Head of caudate nucleus (tissue), 42 donors: Measurements from ENCODE around the gene HDHD3.
"Not testable (repeated sequence)": the region's sequence is repeated elsewhere in the genome, so short reads cannot be mapped to it uniquely, and the experiment has no call there.

Experiments used
- DNase-seq, 42 donors: peaks; one replicate each; pipeline versions ENCODE4 v3.0.0 to v3.0.0-alpha.2; 2020 to 2021; ENCODE audit warnings: mixed read lengths in 7 of 42
- intact Hi-C: fragments of 100-400 bp; cut with DNase I; formaldehyde crosslinking; loops from one replicate; pipeline ENCODE4 v1.15.0; 2022

The HDHD3 gene

DNA sequence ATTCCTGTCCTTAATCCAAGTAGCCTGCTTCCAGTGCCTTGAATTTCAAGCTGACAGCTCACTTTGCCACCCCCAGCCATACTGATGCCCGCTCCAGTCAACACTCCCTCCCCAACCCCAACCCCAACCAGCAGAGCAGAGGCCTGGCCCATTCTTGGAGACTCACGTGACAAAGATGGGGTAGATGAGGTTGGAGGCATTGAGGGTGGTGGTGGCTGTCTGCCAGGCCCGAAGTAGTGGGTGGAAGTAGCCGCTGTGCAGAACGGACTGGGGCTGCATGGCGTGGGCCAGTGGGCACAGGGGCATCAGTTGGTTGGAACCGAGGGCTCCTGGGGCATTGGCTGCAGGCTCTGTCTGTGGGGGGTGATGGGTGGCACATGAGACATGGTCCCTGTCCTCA is 16.5 kb upstream of the HDHD3 start:
- intact Hi-C loops = no loop called here
- DNase-seq = peak in 20 of 42 donors; percentile 18 to 65 (median 41)

DNA sequence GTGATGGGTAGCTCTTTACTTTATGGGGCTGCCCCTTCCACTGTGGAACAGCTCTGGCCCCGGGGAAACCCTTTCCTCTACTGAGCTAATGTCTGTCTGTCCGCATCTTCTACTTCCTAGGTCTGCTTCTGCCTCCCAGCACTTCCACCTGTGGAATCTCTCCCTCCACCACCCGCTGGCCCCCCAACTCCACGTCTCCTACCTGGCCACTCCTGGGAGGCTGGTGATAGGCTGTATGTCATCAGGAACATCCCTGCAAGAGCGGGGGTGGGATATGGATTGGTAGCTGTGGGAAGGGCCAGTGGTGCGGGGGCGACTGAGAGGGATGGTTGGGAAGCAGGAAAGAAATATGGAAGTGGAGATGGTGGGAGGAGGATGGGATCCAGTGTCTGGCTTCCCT is 15.1 kb upstream of the HDHD3 start:
- intact Hi-C loops = no loop called here

DNA sequence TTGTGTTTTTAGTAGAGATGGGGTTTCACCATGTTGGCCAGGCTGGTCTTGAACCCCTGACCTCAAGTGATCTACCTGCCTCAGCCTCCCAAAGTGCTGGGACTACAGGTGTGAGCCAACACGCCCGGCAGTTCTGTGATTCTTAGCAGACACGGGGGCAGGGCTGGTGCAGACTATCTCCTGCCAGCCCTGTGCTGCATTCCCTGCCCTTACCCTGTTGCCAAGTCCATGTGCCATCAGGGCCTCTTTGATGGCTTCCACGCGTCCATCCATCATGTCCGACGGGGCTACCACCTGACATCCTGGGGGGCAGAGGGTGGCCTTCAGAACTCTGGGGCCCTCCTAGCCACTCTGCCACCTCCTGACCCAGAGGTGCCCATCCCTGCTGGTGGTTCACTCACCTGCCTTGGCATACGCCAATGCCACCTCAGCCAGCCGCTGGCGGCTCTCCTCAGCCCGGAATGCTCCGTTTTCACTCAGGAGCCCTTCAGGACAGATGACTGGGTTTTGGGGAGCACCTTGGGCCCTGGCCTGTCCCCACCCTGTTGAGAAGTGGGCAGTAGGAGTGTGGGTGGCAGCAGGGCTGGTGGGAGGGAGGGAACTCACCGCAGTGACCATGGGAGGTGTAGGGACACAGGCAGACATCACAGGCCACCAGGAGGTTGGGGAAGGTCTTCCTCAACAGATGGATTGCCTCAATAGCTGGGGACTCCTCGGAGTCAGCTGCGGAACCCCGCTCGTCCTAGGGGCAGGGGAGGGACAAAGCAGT is 13.6 kb upstream of the HDHD3 start:
- intact Hi-C loops = no loop called here
- DNase-seq = no peak

More for the DNA sequence above, 15.1 kb upstream of the HDHD3 start:
- DNase-seq = no peak

DNA sequence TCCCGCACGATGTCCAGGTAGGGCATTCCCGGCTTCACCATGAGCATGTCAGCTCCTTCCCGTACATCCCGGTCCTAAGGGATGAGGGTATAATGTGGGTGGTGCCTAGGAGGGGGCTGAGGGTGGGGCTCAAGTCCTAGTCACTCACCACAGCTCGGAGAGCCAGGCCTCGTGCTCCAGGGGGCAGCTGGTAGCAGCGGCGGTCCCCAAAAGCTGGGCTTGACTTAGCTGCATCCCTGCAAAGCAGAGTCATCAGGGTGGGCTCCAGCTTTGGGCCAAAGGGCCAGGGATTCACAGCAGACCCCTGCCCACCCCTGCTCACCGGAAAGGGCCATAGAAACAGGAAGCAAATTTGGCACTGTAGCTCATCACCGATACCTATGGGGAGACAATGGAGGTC is 12.7 kb upstream of the HDHD3 start:
- no peak for DNase-seq
- intact Hi-C loops = no loop called here

DNA sequence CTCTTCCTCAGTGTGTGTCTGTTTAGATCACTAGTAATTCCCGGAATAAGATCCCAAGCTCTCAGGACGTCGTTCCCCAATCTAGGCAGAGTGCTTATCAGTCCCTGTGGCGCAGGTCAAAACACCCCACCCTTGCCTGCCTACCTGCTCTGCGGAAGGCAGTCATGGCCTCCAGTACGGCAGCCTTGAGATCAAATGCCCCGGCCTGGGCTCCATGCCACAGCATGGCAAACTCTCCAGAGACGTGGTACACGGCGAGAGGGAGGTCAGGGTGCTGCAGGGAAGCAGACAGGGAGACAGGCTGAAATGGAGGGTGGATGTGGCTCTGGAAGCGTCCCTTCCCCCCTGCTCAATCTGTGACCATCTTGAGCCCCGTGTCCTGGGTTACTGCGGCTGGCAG is 12.0 kb upstream of the HDHD3 start:
- intact Hi-C loops = no loop called here
- no peak for DNase-seq

DNA sequence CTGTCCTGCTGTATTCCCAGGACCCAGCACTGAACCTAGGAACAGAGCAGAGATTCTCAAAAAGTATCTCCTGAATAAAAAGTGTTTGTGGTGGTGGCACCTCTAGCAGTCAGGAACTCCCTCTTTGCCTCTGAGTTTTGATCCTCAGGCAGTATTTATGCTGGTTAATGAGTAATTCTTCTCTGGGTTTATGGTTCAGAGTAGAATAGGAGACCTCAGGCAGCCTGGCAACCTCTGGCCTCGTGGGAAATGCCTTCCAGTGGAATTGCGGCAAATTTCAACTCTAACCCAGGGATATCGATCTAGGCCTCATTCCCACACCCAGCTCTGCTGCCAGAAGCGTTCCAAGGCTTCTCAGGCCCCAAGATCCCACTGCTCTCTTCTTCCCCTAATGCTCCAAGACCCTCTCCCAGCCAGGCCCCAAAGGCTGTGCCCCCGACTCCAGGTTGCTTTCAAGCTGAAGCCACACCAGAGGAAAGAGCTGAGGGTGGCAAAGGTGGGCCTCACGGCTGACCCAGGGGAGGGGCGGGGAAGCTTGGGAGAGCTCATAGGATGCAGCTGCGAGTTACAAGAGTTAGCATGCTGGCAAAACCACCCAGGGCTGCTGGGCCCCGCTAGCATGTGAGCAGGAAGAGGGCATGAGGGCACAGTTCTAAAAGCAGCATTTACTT is 10.9 kb upstream of the HDHD3 start:
- DNase-seq = no peak
- intact Hi-C loops = no loop called here

DNA sequence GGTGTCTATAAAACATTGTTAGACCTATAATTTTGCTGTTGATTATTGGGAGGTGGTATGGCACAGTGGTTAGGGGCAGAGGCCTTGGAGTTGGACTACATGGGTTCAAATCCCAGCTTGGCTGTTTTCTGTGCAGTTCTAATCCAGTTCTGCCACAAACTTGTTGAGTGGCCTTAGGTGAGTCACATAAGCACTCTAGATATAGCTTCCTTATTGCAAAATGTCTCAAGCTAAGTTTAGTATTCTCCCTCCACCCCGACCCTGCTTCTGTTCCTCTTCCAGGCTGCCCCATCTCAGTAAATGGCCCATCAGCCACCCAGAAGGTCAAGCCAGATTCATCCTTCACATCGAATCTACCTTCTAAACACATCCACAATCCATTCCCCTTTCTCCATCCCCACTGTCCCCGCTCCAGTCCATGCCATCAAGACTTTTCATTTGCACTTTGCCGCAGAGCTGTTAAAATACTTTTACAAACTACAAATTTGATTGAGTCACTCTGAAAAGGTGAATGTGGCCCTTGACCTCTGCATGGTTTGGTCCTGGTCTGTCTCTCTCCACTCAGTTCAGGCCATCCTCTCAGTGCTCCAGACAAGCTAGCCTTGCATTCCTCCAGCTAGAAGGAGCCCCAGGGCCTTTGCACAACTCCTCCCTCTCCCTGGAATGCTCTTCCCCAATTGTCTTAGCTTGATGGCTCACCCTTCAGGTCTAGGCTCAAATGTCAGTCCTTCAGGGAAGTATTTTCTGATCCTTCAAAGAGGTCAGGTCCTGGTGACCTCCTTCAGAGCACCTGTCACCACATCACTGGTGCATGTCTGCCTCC is 10.0 kb upstream of the HDHD3 start:
- DNase-seq = no peak
- intact Hi-C loops = no loop called here

DNA sequence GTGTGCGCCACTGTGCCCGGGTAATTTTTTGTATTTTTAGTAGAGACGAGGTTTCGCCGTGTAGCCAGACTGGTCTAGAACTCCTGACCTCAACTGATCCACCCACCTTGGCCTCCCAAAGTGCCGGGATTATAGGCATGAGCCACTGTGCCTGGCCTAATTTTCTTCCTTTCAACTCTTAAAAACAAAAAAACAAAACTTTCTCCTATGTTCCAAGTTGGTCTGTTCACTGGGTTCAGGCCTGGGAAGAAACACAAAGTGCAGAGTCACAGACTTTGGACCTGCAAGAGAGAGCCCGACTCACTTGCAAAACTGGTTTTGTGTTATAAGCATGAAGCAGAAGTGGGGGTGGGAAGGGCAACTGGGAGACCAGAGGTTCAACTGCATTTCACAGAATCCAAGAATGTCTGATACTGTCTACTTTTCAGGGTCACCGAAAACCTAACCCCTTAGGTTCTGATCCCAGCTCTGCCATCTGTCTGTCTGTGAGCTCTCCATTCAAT is 5.2 kb upstream of the HDHD3 start:
- no peak for DNase-seq
- intact Hi-C loops = no loop called here

DNA sequence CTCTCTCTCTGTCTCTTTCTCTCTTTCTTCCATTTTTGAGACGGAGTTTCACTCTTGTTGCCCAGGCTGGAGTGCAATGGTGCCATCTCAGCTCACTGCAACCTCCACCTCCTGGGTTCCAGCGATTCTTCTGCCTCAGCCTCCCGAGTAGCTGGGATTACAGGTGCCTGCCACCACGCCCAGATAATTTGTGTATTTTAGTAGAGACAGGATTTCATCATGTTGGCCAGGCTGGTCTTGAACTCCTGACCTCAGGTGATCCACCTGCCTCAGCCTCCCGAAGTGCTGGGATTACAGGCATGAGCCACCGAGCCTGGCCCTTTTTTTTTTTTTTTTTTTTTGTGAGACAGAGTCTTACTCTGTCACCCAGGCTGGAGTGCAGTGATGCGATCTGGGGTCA is 4.7 kb upstream of the HDHD3 start:
- intact Hi-C loops, DNase-seq: not testable (repeated sequence)

DNA sequence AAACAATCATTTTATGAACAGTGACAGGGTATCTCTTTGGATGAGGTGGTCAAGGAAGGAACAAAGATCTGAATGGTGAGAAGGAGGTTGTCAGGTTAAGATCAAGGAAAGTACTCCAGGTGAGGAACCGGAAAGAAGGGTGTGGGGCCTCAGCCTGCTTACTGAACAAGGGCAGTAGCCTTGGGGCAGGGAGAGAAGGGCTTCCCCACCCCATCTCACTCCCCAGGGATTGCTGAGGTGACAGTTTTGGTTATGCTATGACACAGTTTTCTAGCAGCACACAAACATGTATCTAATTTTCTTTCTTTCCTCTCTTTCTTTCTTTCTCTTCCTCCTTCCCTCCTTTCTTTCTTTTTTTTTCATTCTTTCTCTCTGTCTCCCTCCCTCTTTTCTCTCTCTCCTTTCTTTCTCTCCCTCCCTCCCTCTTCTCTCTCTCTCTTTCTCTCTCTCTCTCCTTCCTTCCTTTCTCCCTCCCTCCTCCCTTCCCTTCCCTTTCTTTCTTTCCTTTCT is 4.1 kb upstream of the HDHD3 start:
- intact Hi-C loops = no loop called here
- no peak for DNase-seq

DNA sequence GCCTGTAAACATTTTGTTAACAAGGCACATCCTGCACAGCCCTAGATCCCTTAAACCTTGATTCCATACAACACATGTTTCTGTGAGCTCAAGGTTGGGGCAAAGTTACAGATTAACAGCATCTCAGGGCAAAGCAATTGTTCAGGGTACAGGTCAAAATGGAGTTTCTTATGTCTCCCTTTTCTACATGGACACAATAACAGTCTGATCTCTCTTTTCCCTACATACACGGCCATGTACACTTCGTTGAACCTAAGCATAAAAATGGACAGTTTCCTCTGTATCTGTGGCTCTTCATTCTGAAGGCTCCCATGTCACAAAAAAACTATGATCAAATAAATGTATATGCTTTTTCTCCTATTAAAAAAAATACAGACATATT is 3.0 kb upstream of the HDHD3 start:
- DNase-seq, intact Hi-C loops: not testable (repeated sequence)

DNA sequence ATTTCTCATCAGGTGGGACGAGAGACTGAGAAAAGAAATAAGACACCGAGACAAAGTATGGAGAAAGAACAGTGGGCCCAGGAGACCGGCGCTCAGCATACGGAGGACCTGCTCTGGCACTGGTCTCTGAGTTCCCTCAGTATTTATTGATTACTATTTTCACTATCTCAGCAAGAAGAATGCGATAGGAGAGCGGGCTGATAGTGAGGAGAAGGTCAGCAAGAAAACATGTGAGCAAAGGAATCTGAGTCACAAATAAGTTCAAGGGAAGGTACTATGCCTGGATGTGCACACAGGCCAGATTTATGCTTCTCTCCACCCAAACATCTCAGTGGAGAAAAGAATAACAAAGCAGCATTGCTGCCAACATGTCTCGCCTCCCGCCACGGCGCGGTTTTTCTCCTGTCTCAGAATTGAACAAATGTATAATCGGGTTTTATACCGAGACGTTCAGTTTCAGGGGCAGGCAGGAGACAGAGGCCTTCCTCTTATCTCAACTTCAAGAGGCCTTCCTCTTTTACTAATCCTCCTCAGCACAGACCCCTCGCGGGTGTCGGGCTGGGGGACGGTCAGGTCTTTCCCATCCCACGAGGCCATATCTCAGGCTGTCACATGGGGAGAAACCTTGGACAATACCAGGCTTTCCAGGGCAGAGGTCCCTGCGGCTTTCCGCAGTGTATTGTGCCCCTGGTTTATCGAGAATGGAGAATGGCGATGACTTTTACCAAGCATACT is 2.5 kb upstream of the HDHD3 start:
- intact Hi-C loops, DNase-seq: not testable (repeated sequence)

DNA sequence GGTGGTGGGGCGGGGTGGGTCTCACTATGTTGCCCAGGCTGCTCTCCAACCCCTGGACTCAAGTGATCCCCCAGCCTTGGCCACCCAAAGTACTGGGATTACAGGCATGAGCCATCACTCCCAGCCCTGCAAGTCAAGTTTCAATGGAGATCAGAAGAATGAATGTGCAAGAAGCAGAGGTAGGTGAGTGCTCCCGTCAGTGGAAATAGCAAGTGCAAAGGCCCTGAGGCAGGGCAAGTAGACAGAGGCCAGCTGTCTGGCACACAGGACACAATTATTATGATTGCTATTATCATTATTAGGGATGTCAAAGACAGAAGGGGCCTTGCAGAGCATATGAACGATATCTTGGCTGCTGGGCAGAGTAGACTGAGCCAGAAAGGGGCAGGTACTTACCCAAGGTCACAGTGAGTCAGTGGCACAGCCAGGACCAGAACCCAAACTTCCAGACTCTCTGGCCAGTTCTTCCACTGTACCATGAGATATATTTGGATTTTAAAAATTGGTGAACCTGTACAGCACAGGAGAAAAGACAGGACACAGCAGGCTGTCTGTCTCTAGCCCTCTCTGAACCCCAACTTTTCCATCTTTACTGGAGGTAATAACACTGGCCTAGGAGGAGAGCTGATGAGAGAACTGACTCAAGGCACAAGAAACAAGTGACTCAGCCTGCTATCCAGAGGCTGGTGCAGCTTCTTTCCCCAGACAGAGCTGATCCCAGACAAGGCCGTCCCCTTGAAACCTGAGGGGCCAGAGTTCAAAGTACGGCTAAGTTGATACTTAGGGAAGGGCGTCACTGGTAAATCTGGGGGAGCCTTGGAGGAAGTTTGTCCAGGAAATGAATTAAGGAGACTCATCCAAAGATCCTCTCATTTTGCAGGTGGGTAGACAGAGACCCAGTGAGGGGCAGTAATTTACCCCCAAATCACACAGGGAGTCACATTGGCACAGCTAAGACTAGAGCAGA is 1.4 kb downstream of the HDHD3 start:
- intact Hi-C loops = no loop called here

DNA sequence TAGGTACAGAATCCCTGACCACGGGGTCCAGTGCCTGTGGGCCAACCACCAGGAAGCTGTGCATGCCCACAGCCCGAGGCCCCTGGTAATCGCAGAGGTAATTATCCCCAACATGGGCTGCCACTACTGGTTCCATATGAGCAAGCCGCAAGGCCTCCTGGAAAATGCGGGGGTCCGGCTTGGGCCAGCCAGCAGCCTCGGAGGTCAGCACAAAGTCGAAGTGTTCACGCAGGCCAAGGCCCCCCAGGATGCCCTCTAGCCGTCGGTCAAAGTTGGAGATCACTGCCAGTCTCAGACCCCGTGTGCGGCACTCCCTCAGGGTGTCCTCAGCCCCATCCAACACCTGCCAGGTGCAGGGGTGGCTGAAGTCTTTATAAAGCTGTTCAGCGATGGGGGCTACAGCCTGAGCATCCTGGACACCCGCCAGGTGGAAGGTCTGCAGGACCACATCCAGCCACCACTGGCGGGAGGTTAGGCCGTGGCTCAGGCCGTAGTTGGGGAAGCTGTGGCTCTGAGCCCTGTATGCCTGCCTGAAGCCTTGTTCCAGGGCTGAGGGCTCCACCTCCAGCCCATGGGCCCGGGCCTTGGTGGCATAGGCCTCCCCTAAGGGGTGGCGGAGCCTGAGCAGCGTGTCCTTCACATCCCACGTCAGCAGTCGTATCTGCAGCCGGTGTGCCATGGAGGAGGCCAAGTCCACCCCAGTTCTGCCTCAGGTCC is 3.0 kb downstream of the HDHD3 start:
- DNase-seq = no peak
- intact Hi-C loops = no loop called here

More for the DNA sequence above, 1.4 kb downstream of the HDHD3 start:
- DNase-seq = no peak

DNA sequence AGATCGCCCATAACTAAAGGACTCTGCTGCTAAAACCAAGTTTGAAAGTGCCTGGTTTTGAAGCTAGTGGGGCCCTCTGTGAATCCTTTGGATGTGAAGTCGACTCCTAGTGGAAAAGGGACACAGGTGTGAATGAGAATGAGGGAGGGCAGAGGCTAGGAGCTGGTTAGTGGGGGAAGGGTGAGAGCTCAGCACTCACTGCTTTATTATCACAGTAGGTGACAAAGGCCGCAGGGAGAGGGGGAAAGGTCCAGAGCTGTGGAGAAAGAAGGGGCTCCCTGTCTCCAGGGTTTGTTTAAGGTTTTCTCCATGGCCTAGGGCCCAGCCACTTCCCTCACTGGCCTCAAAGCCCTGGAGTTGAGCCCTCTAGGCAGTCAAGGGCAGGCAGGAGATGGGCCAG is 3.5 kb downstream of the HDHD3 start:
- intact Hi-C loops = no loop called here
- no peak for DNase-seq

DNA sequence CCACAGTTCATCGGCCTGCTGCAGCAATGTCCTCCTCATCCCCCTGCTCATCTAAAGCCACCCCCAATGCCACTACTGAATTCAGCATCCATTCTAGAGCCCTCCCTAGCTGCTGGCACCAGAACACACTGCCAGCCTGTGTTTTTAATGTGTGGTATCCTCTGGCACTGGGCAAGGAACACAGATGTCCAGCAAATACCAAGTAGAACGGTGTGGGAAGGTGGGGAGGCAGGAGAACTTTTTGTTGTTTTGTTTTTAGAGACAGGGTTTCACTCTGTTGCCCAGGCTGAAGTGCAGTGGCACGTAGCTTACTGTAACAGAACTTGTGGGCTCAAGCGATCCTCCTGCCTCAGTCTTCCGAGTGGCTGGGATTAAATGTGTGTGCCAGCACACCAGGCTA is 4.7 kb downstream of the HDHD3 start:
- intact Hi-C loops = no loop called here
- no peak for DNase-seq

DNA sequence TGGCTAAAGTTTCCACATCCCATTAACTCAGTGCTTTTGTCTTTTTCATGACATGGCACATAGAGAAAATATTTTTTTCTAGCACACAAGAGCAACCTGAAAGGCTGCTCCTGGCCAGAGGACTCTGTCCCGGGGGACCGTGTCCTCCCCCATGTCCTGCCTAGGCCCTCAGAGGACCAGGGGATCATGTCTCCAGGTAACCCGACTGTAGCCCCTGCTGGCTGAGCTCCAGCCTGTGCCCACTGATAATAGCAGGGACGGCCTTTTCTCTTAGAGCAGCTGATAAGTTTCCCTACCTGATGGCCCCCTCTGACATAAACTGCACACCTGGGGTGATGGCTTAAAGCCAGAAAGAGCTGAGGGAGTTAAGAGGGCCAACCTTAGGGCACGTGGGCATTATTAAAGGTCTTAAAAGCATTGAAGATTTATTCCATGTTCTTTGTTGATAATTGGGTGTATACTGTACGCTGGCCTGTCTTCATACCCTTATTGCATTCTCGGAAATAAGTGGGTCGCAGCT is 5.9 kb downstream of the HDHD3 start:
- DNase-seq = no peak
- intact Hi-C loops = no loop called here
